IMR-90 (cell line): ENCODE measurements around the gene IST1.

Source experiments
- CEBPB ChIP-seq: IDR thresholded peaks from 2 replicates; pipeline ENCODE4 v1.6.1; 2012; ENCODE audit warnings: low read depth, low read length, improper control_type of control experiment
- CTCF ChIP-seq: conservative IDR thresholded peaks from 2 replicates; pipeline ENCODE4 v1.5.1; 2012; ENCODE audit warnings: mild to moderate bottlenecking, low read depth, low read length, improper control_type of control experiment
- ELK1 ChIP-seq: fragments of 150-350 bp; IDR thresholded peaks from 2 replicates; pipeline ENCODE4 v1.6.1; 2016; ENCODE audit warnings: low read depth, mild to moderate bottlenecking, low read length, moderate library complexity, borderline replicate concordance
- FOS ChIP-seq: fragments of 150-350 bp; IDR thresholded peaks from 2 replicates; pipeline ENCODE4 v1.6.1; 2016; ENCODE audit warnings: low read depth, low read length
- MAFK ChIP-seq: IDR thresholded peaks from 2 replicates; pipeline ENCODE4 v1.6.1; 2012; ENCODE audit warnings: low read depth, low read length, improper control_type of control experiment
- MXI1 ChIP-seq: IDR thresholded peaks from 2 replicates; pipeline ENCODE4 v1.6.1; 2012; ENCODE audit warnings: low read depth, mild to moderate bottlenecking, low read length, moderate library complexity, borderline replicate concordance
- NFE2L2 ChIP-seq: fragments of 150-350 bp; IDR thresholded peaks from 2 replicates; pipeline ENCODE4 v1.6.1; 2016; ENCODE audit warnings: low read depth, mild to moderate bottlenecking, low read length
- POLR2A ChIP-seq: IDR thresholded peaks from 2 replicates; pipeline ENCODE4 v1.6.1; 2012; ENCODE audit warnings: mild to moderate bottlenecking, low read depth, low read length
- RAD21 ChIP-seq: IDR thresholded peaks from 2 replicates; pipeline ENCODE4 v1.6.1; 2012; ENCODE audit warnings: low read length, improper control_type of control experiment
- RCOR1 ChIP-seq: IDR thresholded peaks from 2 replicates; pipeline ENCODE4 v1.6.1; 2012; ENCODE audit warnings: mild to moderate bottlenecking, low read length, improper control_type of control experiment; ENCODE audit not compliant: insufficient replicate concordance
- RFX5 ChIP-seq: IDR thresholded peaks from 2 replicates; pipeline ENCODE4 v1.8.0; 2012; ENCODE audit warnings: low read depth, mild to moderate bottlenecking, low read length, moderate library complexity
- SMC3 ChIP-seq: fragments of 150-350 bp; IDR thresholded peaks from 2 replicates; pipeline ENCODE4 v1.6.1; 2016; ENCODE audit warnings: low read depth, mild to moderate bottlenecking, antibody characterized with exemption, low read length, moderate library complexity
- USF2 ChIP-seq: fragments of 150-350 bp; IDR thresholded peaks from 2 replicates; pipeline ENCODE4 v1.6.1; 2017; ENCODE audit warnings: mild to moderate bottlenecking, antibody characterized with exemption, low read length, low read depth

GRCh38 chr16:71937868-71938510, 42.7 kb downstream of the IST1 start:
- TF ChIP-seq CTCF, result no peak
- TF ChIP-seq RFX5, result no peak
- no peak for TF ChIP-seq SMC3
- no peak for TF ChIP-seq RCOR1
- TF ChIP-seq POLR2A, result no peak
- TF ChIP-seq NFE2L2, result no peak
- TF ChIP-seq CEBPB, result no peak
- no peak for TF ChIP-seq MAFK
- TF ChIP-seq USF2, result no peak
- TF ChIP-seq RAD21, result no peak
- no peak for TF ChIP-seq ELK1
- TF ChIP-seq MXI1, result no peak
- TF ChIP-seq FOS, result no peak
